ENCODE measurements around the gene CUEDC1. TPM values are rescaled to one million over a fixed set of nuclear protein-coding genes. Genes with fewer than 3 reads are reported as not detected.
"Not testable (repeated sequence)": the region's sequence is repeated elsewhere in the genome, so short reads cannot be mapped to it uniquely, and the experiment has no call there.

CUEDC1 gene
- total and polyA plus RNA-seq, 3 experiments from 2014 or later: 0.33 to 0.73 TPM; not detected in 1

- H3K36me3 Mint-ChIP-seq: peaks cover 8 to 67% (median 23%) of the 10 kb centered on the region in 3 donors
- not testable (repeated sequence) for H3K27me3 ChIP-seq (ENCODE audit: insufficient read depth, low read length, poor library complexity, severe bottlenecking); H3K4me3 Mint-ChIP-seq; H3K27ac ChIP-seq (ENCODE audit: low read depth, low read length); DNase-seq; H3K4me1 ChIP-seq (ENCODE audit: insufficient read depth, low read length); H3K4me3 ChIP-seq (ENCODE audit: low read length); H3K9me3 ChIP-seq (ENCODE audit: low read length); H3K27me3 Mint-ChIP-seq; H3K9me3 Mint-ChIP-seq; H3K27ac Mint-ChIP-seq
- H3K4me1 Mint-ChIP-seq: peaks cover 10 to 18% (median 17%) of the 10 kb centered on the region in 3 donors
- POLR2A ChIA-PET: interaction anchor here (1.2 kb wide), 1 partner anchor 14 kb away, joined by 3 read pairs; the partner anchor contains the start of gene VEZF1
- H3K36me3 ChIP-seq (ENCODE audit: insufficient read depth, low read length): peaks cover 44% of the 10 kb centered on the region
- CTCF ChIA-PET: interaction anchor here (1.0 to 1.3 kb wide), 2 partner anchors 12 to 17 kb away, joined by 3 read pairs; no protein-coding TSS in a partner anchor
Measured at GRCh38 chr17:57974053-57974824, 19.0 kb upstream of the CUEDC1 start.

GRCh38 chr17:57972151-57972550, 16.9 kb upstream of the CUEDC1 start:
- H3K4me1 Mint-ChIP-seq: peaks cover 1 to 13% (median 6%) of the 10 kb centered on the region in 3 donors
- Histone ChIP-seq H3K27me3 (ENCODE audit: insufficient read depth, low read length, poor library complexity, severe bottlenecking) (no peaks in the 10 kb centered on the region), H3K9me3 (ENCODE audit: low read length) (no peaks in the 10 kb centered on the region), H3K4me1 (ENCODE audit: insufficient read depth, low read length) (no peaks in the 10 kb centered on the region), H3K4me3 (ENCODE audit: low read length) (no peak overlapping the region), H3K27ac (ENCODE audit: low read depth, low read length) (no peak overlapping the region), H3K36me3 (ENCODE audit: insufficient read depth, low read length) (peaks cover 32% of the 10 kb centered on the region)
- H3K9me3 Mint-ChIP-seq: no peaks in the 10 kb centered on the region
- no peak overlapping the region for H3K4me3 Mint-ChIP-seq
- H3K36me3 Mint-ChIP-seq: peaks cover 8 to 48% (median 15%) of the 10 kb centered on the region in 3 donors
- H3K27ac Mint-ChIP-seq: peak overlapping the region in 1 of 8 donors; percentile 7
- ChIA-PET CTCF (no interaction called here), POLR2A (no interaction called here)
- DNase-seq: no peak
- peaks cover 0 to 1% of the 10 kb centered on the region in 2 donors for H3K27me3 Mint-ChIP-seq

- CTCF ChIA-PET: no interaction called here
- Histone ChIP-seq H3K27ac (ENCODE audit: low read depth, low read length) (no peak overlapping the region), H3K36me3 (ENCODE audit: insufficient read depth, low read length) (peaks cover 26% of the 10 kb centered on the region), H3K4me1 (ENCODE audit: insufficient read depth, low read length) (no peaks in the 10 kb centered on the region), H3K27me3 (ENCODE audit: insufficient read depth, low read length, poor library complexity, severe bottlenecking) (no peaks in the 10 kb centered on the region), H3K9me3 (ENCODE audit: low read length) (no peaks in the 10 kb centered on the region), H3K4me3 (ENCODE audit: low read length) (no peak overlapping the region)
- peaks cover 0 to 1% of the 10 kb centered on the region in 2 donors for H3K27me3 Mint-ChIP-seq
- POLR2A ChIA-PET: no interaction called here
- H3K9me3 Mint-ChIP-seq: no peaks in the 10 kb centered on the region
- peaks cover 7 to 43% (median 15%) of the 10 kb centered on the region in 3 donors for H3K36me3 Mint-ChIP-seq
- no peak overlapping the region for H3K27ac Mint-ChIP-seq
- DNase-seq: no peak
- H3K4me3 Mint-ChIP-seq: no peak overlapping the region
- H3K4me1 Mint-ChIP-seq: peaks cover 1 to 12% (median 6%) of the 10 kb centered on the region in 3 donors
Measured at GRCh38 chr17:57971572-57971971, 16.4 kb upstream of the CUEDC1 start.

- Histone ChIP-seq H3K27me3 (ENCODE audit: insufficient read depth, low read length, poor library complexity, severe bottlenecking) (no peaks in the 10 kb centered on the region), H3K4me1 (ENCODE audit: insufficient read depth, low read length) (no peaks in the 10 kb centered on the region), H3K27ac (ENCODE audit: low read depth, low read length) (no peak overlapping the region), H3K4me3 (ENCODE audit: low read length) (no peak overlapping the region), H3K9me3 (ENCODE audit: low read length) (no peaks in the 10 kb centered on the region), H3K36me3 (ENCODE audit: insufficient read depth, low read length) (peaks cover 18% of the 10 kb centered on the region)
- DNase-seq: no peak
- peak overlapping the region in 1 of 8 donors; percentile 81 for H3K27ac Mint-ChIP-seq
- H3K27me3 Mint-ChIP-seq: peaks cover 0 to 1% of the 10 kb centered on the region in 2 donors
- ChIA-PET CTCF (no interaction called here), POLR2A (interaction anchor here (0.5 kb wide), 1 partner anchor 8 kb away, joined by 3 read pairs; no protein-coding TSS in a partner anchor)
- H3K4me3 Mint-ChIP-seq: no peak overlapping the region
- peaks cover 0 to 6% (median 0%) of the 10 kb centered on the region in 3 donors for H3K4me1 Mint-ChIP-seq
- no peaks in the 10 kb centered on the region for H3K9me3 Mint-ChIP-seq
- H3K36me3 Mint-ChIP-seq: peaks cover 0 to 34% (median 9%) of the 10 kb centered on the region in 3 donors
Measured at GRCh38 chr17:57970710-57971109, 15.5 kb upstream of the CUEDC1 start.

- H3K36me3 Mint-ChIP-seq: peaks cover 0 to 13% (median 5%) of the 10 kb centered on the region in 3 donors
- no peak for DNase-seq
- no peaks in the 10 kb centered on the region for H3K4me1 Mint-ChIP-seq
- CTCF ChIA-PET: interaction anchor here (1.3 to 2.0 kb wide), 2 partner anchors 27 to 31 kb away, joined by 3 to 6 read pairs; no protein-coding TSS in a partner anchor
- H3K27ac Mint-ChIP-seq: no peak overlapping the region
- Histone ChIP-seq H3K9me3 (ENCODE audit: low read length) (no peaks in the 10 kb centered on the region), H3K27ac (ENCODE audit: low read depth, low read length) (no peak overlapping the region), H3K36me3 (ENCODE audit: insufficient read depth, low read length) (peaks cover 4% of the 10 kb centered on the region), H3K4me1 (ENCODE audit: insufficient read depth, low read length) (no peaks in the 10 kb centered on the region), H3K4me3 (ENCODE audit: low read length) (no peak overlapping the region), H3K27me3 (ENCODE audit: insufficient read depth, low read length, poor library complexity, severe bottlenecking) (no peaks in the 10 kb centered on the region)
- H3K27me3 Mint-ChIP-seq: peaks cover 5 to 10% of the 10 kb centered on the region in 2 donors
- POLR2A ChIA-PET: no interaction called here
- H3K4me3 Mint-ChIP-seq: no peak overlapping the region
- H3K9me3 Mint-ChIP-seq: no peaks in the 10 kb centered on the region
Measured at GRCh38 chr17:57968456-57968855, 13.2 kb upstream of the CUEDC1 start.

GRCh38 chr17:57966875-57967274, 11.7 kb upstream of the CUEDC1 start:
- H3K9me3 Mint-ChIP-seq: no peaks in the 10 kb centered on the region
- peaks cover 0 to 1% (median 0%) of the 10 kb centered on the region in 3 donors for H3K36me3 Mint-ChIP-seq
- POLR2A ChIA-PET: no interaction called here
- Histone ChIP-seq H3K36me3 (ENCODE audit: insufficient read depth, low read length) (no peaks in the 10 kb centered on the region), H3K4me3 (ENCODE audit: low read length) (no peak overlapping the region), H3K27me3 (ENCODE audit: insufficient read depth, low read length, poor library complexity, severe bottlenecking) (no peaks in the 10 kb centered on the region), H3K4me1 (ENCODE audit: insufficient read depth, low read length) (no peaks in the 10 kb centered on the region), H3K9me3 (ENCODE audit: low read length) (no peaks in the 10 kb centered on the region), H3K27ac (ENCODE audit: low read depth, low read length) (no peak overlapping the region)
- H3K27ac Mint-ChIP-seq: no peak overlapping the region
- no peak overlapping the region for H3K4me3 Mint-ChIP-seq
- DNase-seq: no peak
- CTCF ChIA-PET: interaction anchor here (1.3 to 2.0 kb wide), 2 partner anchors 30 to 33 kb away, joined by 3 to 6 read pairs; no protein-coding TSS in a partner anchor
- H3K27me3 Mint-ChIP-seq: peaks cover 10 to 21% of the 10 kb centered on the region in 2 donors
- no peaks in the 10 kb centered on the region for H3K4me1 Mint-ChIP-seq

GRCh38 chr17:57966246-57966645, 11.0 kb upstream of the CUEDC1 start:
- H3K4me1 Mint-ChIP-seq: no peaks in the 10 kb centered on the region
- H3K27me3 Mint-ChIP-seq: peaks cover 10 to 21% of the 10 kb centered on the region in 2 donors
- POLR2A ChIA-PET: no interaction called here
- DNase-seq: no peak
- CTCF ChIA-PET: interaction anchor here (1.1 to 2.0 kb wide), 3 partner anchors 30 to 74 kb away, joined by 3 to 6 read pairs (median 3); no protein-coding TSS in a partner anchor
- peaks cover 0 to under 1% (median 0%) of the 10 kb centered on the region in 3 donors for H3K36me3 Mint-ChIP-seq
- no peak overlapping the region for H3K27ac Mint-ChIP-seq
- no peaks in the 10 kb centered on the region for H3K9me3 Mint-ChIP-seq
- H3K4me3 Mint-ChIP-seq: no peak overlapping the region
- Histone ChIP-seq H3K4me3 (ENCODE audit: low read length) (no peak overlapping the region), H3K4me1 (ENCODE audit: insufficient read depth, low read length) (no peaks in the 10 kb centered on the region), H3K27me3 (ENCODE audit: insufficient read depth, low read length, poor library complexity, severe bottlenecking) (no peaks in the 10 kb centered on the region), H3K27ac (ENCODE audit: low read depth, low read length) (no peak overlapping the region), H3K36me3 (ENCODE audit: insufficient read depth, low read length) (no peaks in the 10 kb centered on the region), H3K9me3 (ENCODE audit: low read length) (no peaks in the 10 kb centered on the region)

- DNase-seq: no peak
- Histone ChIP-seq H3K9me3 (ENCODE audit: low read length) (no peaks in the 10 kb centered on the region), H3K27ac (ENCODE audit: low read depth, low read length) (no peak overlapping the region), H3K36me3 (ENCODE audit: insufficient read depth, low read length) (no peaks in the 10 kb centered on the region), H3K4me1 (ENCODE audit: insufficient read depth, low read length) (no peaks in the 10 kb centered on the region), H3K4me3 (ENCODE audit: low read length) (no peak overlapping the region), H3K27me3 (ENCODE audit: insufficient read depth, low read length, poor library complexity, severe bottlenecking) (no peaks in the 10 kb centered on the region)
- Mint-ChIP-seq H3K4me1 (no peaks in the 10 kb centered on the region), H3K9me3 (no peaks in the 10 kb centered on the region), H3K27ac (no peak overlapping the region), H3K36me3 (no peaks in the 10 kb centered on the region), H3K27me3 (peaks cover 14 to 25% of the 10 kb centered on the region in 2 donors), H3K4me3 (no peak overlapping the region)
- CTCF ChIA-PET: interaction anchor here (1.1 to 1.3 kb wide), 2 partner anchors 31 to 73 kb away, joined by 3 read pairs; no protein-coding TSS in a partner anchor
- POLR2A ChIA-PET: no interaction called here
Measured at GRCh38 chr17:57965521-57966160, 10.4 kb upstream of the CUEDC1 start.

All from CD8-positive, alpha-beta memory T cell (primary cell).